OCI-LY3 (cell line): ENCODE data around the gene ZNF311.

Experiments used
- H2AFZ ChIP-seq: fragments of 200-600, 300-600 bp; shearing (Covaris generic); 2 replicates; pipeline ENCODE4 v1.6.0; 2014; ENCODE audit warnings: antibody characterized with exemption, low read depth, low read length
- H3K27ac ChIP-seq: fragments of 200-600, 300-600 bp; sonication (generic); 2 replicates; pipeline ENCODE4 v1.5.1; 2014; ENCODE audit warnings: mild to moderate bottlenecking, low read length, moderate library complexity, mixed read lengths
- H3K27me3 ChIP-seq: fragments of 200-600, 300-600 bp; sonication (generic); 2 replicates; pipeline ENCODE4 v1.6.1; 2014; ENCODE audit warnings: low read depth, low read length, mixed read lengths
- H3K36me3 ChIP-seq: fragments of 200-600, 300-600 bp; sonication (generic); replicated peaks from 2 replicates; pipeline ENCODE3; 2014; ENCODE audit warnings: low read depth, low read length, mixed read lengths
- H3K4me1 ChIP-seq: fragments of 300-600, 200-600 bp; sonication (generic); 2 replicates; pipeline ENCODE4 v1.6.1; 2014; ENCODE audit warnings: low read length, mixed read lengths
- H3K4me2 ChIP-seq: fragments of 200-600, 300-600 bp; sonication (generic); 2 replicates; pipeline ENCODE4 v1.6.1; 2014; ENCODE audit warnings: low read length, mixed read lengths
- H3K4me3 ChIP-seq: fragments of 300-600, 200-600 bp; sonication (generic); 2 replicates; pipeline ENCODE4 v1.5.1; 2014; ENCODE audit warnings: antibody characterized with exemption, mild to moderate bottlenecking, low read length, moderate library complexity
- H3K79me2 ChIP-seq: fragments of 300-600, 200-600 bp; shearing (Covaris generic); 2 replicates; pipeline ENCODE4 v1.6.1; 2014; ENCODE audit warnings: mild to moderate bottlenecking, low read length, mixed read lengths
- H3K9ac ChIP-seq: fragments of 300-600, 200-600 bp; shearing (Covaris generic); 2 replicates; pipeline ENCODE4 v1.6.0; 2014; ENCODE audit warnings: mild to moderate bottlenecking, low read length, moderate library complexity
- H3K9me3 ChIP-seq: fragments of 200-600, 300-600 bp; shearing (Covaris generic); 2 replicates; pipeline ENCODE4 v1.6.1; 2014; ENCODE audit warnings: low read length, mixed read lengths; ENCODE audit not compliant: insufficient read depth
- H4K20me1 ChIP-seq: fragments of 200-600, 300-600 bp; sonication (generic); 2 replicates; pipeline ENCODE4 v1.6.1; 2016; ENCODE audit warnings: low read length, mixed read lengths; ENCODE audit not compliant: insufficient read depth
- CTCF ChIP-seq: fragments of 200-600, 300-600 bp; sonication (generic); IDR thresholded peaks from 2 replicates; pipeline ENCODE4 v1.5.1; 2014; ENCODE audit warnings: antibody characterized with exemption, low read length, low read depth
- EZH2phosphoT487 ChIP-seq: fragments of 200-600 bp; shearing (Covaris generic); IDR thresholded peaks from 2 replicates; pipeline ENCODE4 v1.6.1; 2018; ENCODE audit warnings: antibody characterized with exemption, mixed run types, low read depth

ZNF311 gene

GRCh38 chr6:28947831-28948270, 57.3 kb downstream of the ZNF311 start:
- Histone ChIP-seq H3K36me3 (no peaks in the 10 kb centered on the region), H4K20me1 (no peaks in the 10 kb centered on the region), H3K79me2 (no peaks in the 10 kb centered on the region), H3K4me3 (no peak overlapping the region), H3K9ac (no peak overlapping the region), H2AFZ (no peak overlapping the region), H3K4me2 (no peak overlapping the region), H3K27ac (no peak overlapping the region), H3K27me3 (no peaks in the 10 kb centered on the region), H3K9me3 (no peaks in the 10 kb centered on the region), H3K4me1 (peaks cover 16% of the 10 kb centered on the region)
- no peak for TF ChIP-seq CTCF
- TF ChIP-seq EZH2phosphoT487 = no peak

GRCh38 chr6:28947067-28947765, 57.9 kb downstream of the ZNF311 start:
- H4K20me1 ChIP-seq = no peaks in the 10 kb centered on the region
- no peaks in the 10 kb centered on the region for H3K27me3 ChIP-seq
- H2AFZ ChIP-seq = no peak overlapping the region
- no peaks in the 10 kb centered on the region for H3K36me3 ChIP-seq
- H3K9me3 ChIP-seq = no peaks in the 10 kb centered on the region
- no peaks in the 10 kb centered on the region for H3K79me2 ChIP-seq
- no peak overlapping the region for H3K4me2 ChIP-seq
- H3K4me1 ChIP-seq = peaks cover 15% of the 10 kb centered on the region
- TF ChIP-seq CTCF (no peak), EZH2phosphoT487 (no peak)
- H3K27ac ChIP-seq = no peak overlapping the region
- no peak overlapping the region for H3K9ac ChIP-seq
- H3K4me3 ChIP-seq = no peak overlapping the region

- H3K9me3 ChIP-seq = no peaks in the 10 kb centered on the region
- H3K4me1 ChIP-seq = peaks cover 15% of the 10 kb centered on the region
- H3K4me3 ChIP-seq = peak overlapping the region; percentile 98
- H3K9ac ChIP-seq = no peak overlapping the region
- no peaks in the 10 kb centered on the region for H3K27me3 ChIP-seq
- H3K4me2 ChIP-seq = peak overlapping the region; percentile 74
- H3K79me2 ChIP-seq = no peaks in the 10 kb centered on the region
- H2AFZ ChIP-seq = no peak overlapping the region
- no peaks in the 10 kb centered on the region for H4K20me1 ChIP-seq
- TF ChIP-seq CTCF (no peak), EZH2phosphoT487 (no peak)
- H3K27ac ChIP-seq = no peak overlapping the region
- H3K36me3 ChIP-seq = no peaks in the 10 kb centered on the region
These were observed 59.8 kb downstream of the ZNF311 start for GRCh38 chr6:28945349-28945748.
